ENCODE measurements around the gene HSD3B1.
"Not testable (repeated sequence)": the region's sequence is repeated elsewhere in the genome, so short reads cannot be mapped to it uniquely, and the experiment has no call there.

Gene HSD3B1

GRCh38 chr1:119488216-119488615 lies 18.8 kb upstream of the HSD3B1 start:
- H3K9me3 ChIP-seq (ENCODE audit: control insufficient read depth in 1 of 2, low read length in 2 of 2), result no peaks in the 10 kb centered on the region
- H3K36me3 ChIP-seq (ENCODE audit: control insufficient read depth in 1 of 2, insufficient read depth in 2 of 2, low read length in 2 of 2), result no peaks in the 10 kb centered on the region
- no peak overlapping the region for H3K4me3 ChIP-seq (ENCODE audit: low read depth in 1 of 2, low read length in 2 of 2)
- no peak overlapping the region for H3K27ac ChIP-seq (ENCODE audit: low read depth, low read length)
- H3K4me1 ChIP-seq (ENCODE audit: control insufficient read depth in 1 of 2, insufficient read depth in 2 of 2, low read length in 2 of 2), result no peaks in the 10 kb centered on the region
- H3K27me3 ChIP-seq (ENCODE audit: control insufficient read depth in 1 of 2, insufficient read depth in 2 of 2, low read length in 2 of 2), result no peaks in the 10 kb centered on the region
- no peak overlapping the region for H3K9ac ChIP-seq (ENCODE audit: low read depth in 1 of 2, low read length in 2 of 2)

GRCh38 chr1:119489201-119489600 lies 17.8 kb upstream of the HSD3B1 start:
- H3K4me3 ChIP-seq (ENCODE audit: low read depth in 1 of 2, low read length in 2 of 2), result no peak overlapping the region
- H3K27me3 ChIP-seq (ENCODE audit: control insufficient read depth in 1 of 2, insufficient read depth in 2 of 2, low read length in 2 of 2), result no peaks in the 10 kb centered on the region
- H3K27ac ChIP-seq (ENCODE audit: low read depth, low read length), result no peak overlapping the region
- no peaks in the 10 kb centered on the region for H3K4me1 ChIP-seq (ENCODE audit: control insufficient read depth in 1 of 2, insufficient read depth in 2 of 2, low read length in 2 of 2)
- H3K36me3 ChIP-seq (ENCODE audit: control insufficient read depth in 1 of 2, insufficient read depth in 2 of 2, low read length in 2 of 2), result no peaks in the 10 kb centered on the region
- no peaks in the 10 kb centered on the region for H3K9me3 ChIP-seq (ENCODE audit: control insufficient read depth in 1 of 2, low read length in 2 of 2)
- no peak overlapping the region for H3K9ac ChIP-seq (ENCODE audit: low read depth in 1 of 2, low read length in 2 of 2)

- H3K4me3 ChIP-seq (ENCODE audit: low read depth in 1 of 2, low read length in 2 of 2), result no peak overlapping the region
- H3K27me3 ChIP-seq (ENCODE audit: control insufficient read depth in 1 of 2, insufficient read depth in 2 of 2, low read length in 2 of 2), result no peaks in the 10 kb centered on the region
- no peak overlapping the region for H3K9ac ChIP-seq (ENCODE audit: low read depth in 1 of 2, low read length in 2 of 2)
- H3K9me3 ChIP-seq (ENCODE audit: control insufficient read depth in 1 of 2, low read length in 2 of 2), result no peaks in the 10 kb centered on the region
- H3K27ac ChIP-seq (ENCODE audit: low read depth, low read length), result no peak overlapping the region
- no peaks in the 10 kb centered on the region for H3K4me1 ChIP-seq (ENCODE audit: control insufficient read depth in 1 of 2, insufficient read depth in 2 of 2, low read length in 2 of 2)
- H3K36me3 ChIP-seq (ENCODE audit: control insufficient read depth in 1 of 2, insufficient read depth in 2 of 2, low read length in 2 of 2), result no peaks in the 10 kb centered on the region
These were observed 16.1 kb upstream of the HSD3B1 start for GRCh38 chr1:119490925-119491324.

- H3K9ac ChIP-seq (ENCODE audit: low read depth in 1 of 2, low read length in 2 of 2), result no peak overlapping the region
- no peaks in the 10 kb centered on the region for H3K9me3 ChIP-seq (ENCODE audit: control insufficient read depth in 1 of 2, low read length in 2 of 2)
- no peak overlapping the region for H3K4me3 ChIP-seq (ENCODE audit: low read depth in 1 of 2, low read length in 2 of 2)
- no peaks in the 10 kb centered on the region for H3K27me3 ChIP-seq (ENCODE audit: control insufficient read depth in 1 of 2, insufficient read depth in 2 of 2, low read length in 2 of 2)
- no peaks in the 10 kb centered on the region for H3K36me3 ChIP-seq (ENCODE audit: control insufficient read depth in 1 of 2, insufficient read depth in 2 of 2, low read length in 2 of 2)
- H3K4me1 ChIP-seq (ENCODE audit: control insufficient read depth in 1 of 2, insufficient read depth in 2 of 2, low read length in 2 of 2), result no peaks in the 10 kb centered on the region
- no peak overlapping the region for H3K27ac ChIP-seq (ENCODE audit: low read depth, low read length)
These were observed 14.2 kb upstream of the HSD3B1 start for GRCh38 chr1:119492763-119493162.

GRCh38 chr1:119504831-119505230 lies 2.2 kb upstream of the HSD3B1 start:
- H3K27me3 ChIP-seq (ENCODE audit: control insufficient read depth in 1 of 2, insufficient read depth in 2 of 2, low read length in 2 of 2), result no peaks in the 10 kb centered on the region
- H3K9me3 ChIP-seq (ENCODE audit: control insufficient read depth in 1 of 2, low read length in 2 of 2), result no peaks in the 10 kb centered on the region
- H3K9ac ChIP-seq (ENCODE audit: low read depth in 1 of 2, low read length in 2 of 2), result no peak overlapping the region
- H3K27ac ChIP-seq (ENCODE audit: low read depth, low read length), result no peak overlapping the region
- H3K36me3 ChIP-seq (ENCODE audit: control insufficient read depth in 1 of 2, insufficient read depth in 2 of 2, low read length in 2 of 2), result no peaks in the 10 kb centered on the region
- H3K4me1 ChIP-seq (ENCODE audit: control insufficient read depth in 1 of 2, insufficient read depth in 2 of 2, low read length in 2 of 2), result no peaks in the 10 kb centered on the region
- no peak overlapping the region for H3K4me3 ChIP-seq (ENCODE audit: low read depth in 1 of 2, low read length in 2 of 2)

- no peak overlapping the region for H3K4me3 ChIP-seq (ENCODE audit: low read depth in 1 of 2, low read length in 2 of 2)
- H3K9ac ChIP-seq (ENCODE audit: low read depth in 1 of 2, low read length in 2 of 2), result no peak overlapping the region
- H3K36me3 ChIP-seq (ENCODE audit: control insufficient read depth in 1 of 2, insufficient read depth in 2 of 2, low read length in 2 of 2), result no peaks in the 10 kb centered on the region
- no peaks in the 10 kb centered on the region for H3K9me3 ChIP-seq (ENCODE audit: control insufficient read depth in 1 of 2, low read length in 2 of 2)
- no peaks in the 10 kb centered on the region for H3K4me1 ChIP-seq (ENCODE audit: control insufficient read depth in 1 of 2, insufficient read depth in 2 of 2, low read length in 2 of 2)
- H3K27ac ChIP-seq (ENCODE audit: low read depth, low read length), result no peak overlapping the region
- H3K27me3 ChIP-seq (ENCODE audit: control insufficient read depth in 1 of 2, insufficient read depth in 2 of 2, low read length in 2 of 2), result no peaks in the 10 kb centered on the region
These were observed 3.0 kb downstream of the HSD3B1 start for GRCh38 chr1:119510046-119510445.

- Histone ChIP-seq H3K27ac (ENCODE audit: low read depth, low read length) (no peak overlapping the region), H3K9ac (ENCODE audit: low read depth in 1 of 2, low read length in 2 of 2) (no peak overlapping the region), H3K4me1 (ENCODE audit: control insufficient read depth in 1 of 2, insufficient read depth in 2 of 2, low read length in 2 of 2) (no peaks in the 10 kb centered on the region), H3K27me3 (ENCODE audit: control insufficient read depth in 1 of 2, insufficient read depth in 2 of 2, low read length in 2 of 2) (no peaks in the 10 kb centered on the region), H3K4me3 (ENCODE audit: low read depth in 1 of 2, low read length in 2 of 2) (no peak overlapping the region), H3K36me3 (ENCODE audit: control insufficient read depth in 1 of 2, insufficient read depth in 2 of 2, low read length in 2 of 2) (no peaks in the 10 kb centered on the region), H3K9me3 (ENCODE audit: control insufficient read depth in 1 of 2, low read length in 2 of 2) (no peaks in the 10 kb centered on the region)
These were observed 8.2 kb downstream of the HSD3B1 start for GRCh38 chr1:119515221-119515620.

GRCh38 chr1:119516247-119516646 lies 9.2 kb downstream of the HSD3B1 start:
- no peaks in the 10 kb centered on the region for H3K4me1 ChIP-seq (ENCODE audit: control insufficient read depth in 1 of 2, insufficient read depth in 2 of 2, low read length in 2 of 2)
- no peak overlapping the region for H3K27ac ChIP-seq (ENCODE audit: low read depth, low read length)
- H3K27me3 ChIP-seq (ENCODE audit: control insufficient read depth in 1 of 2, insufficient read depth in 2 of 2, low read length in 2 of 2), result no peaks in the 10 kb centered on the region
- H3K9ac ChIP-seq (ENCODE audit: low read depth in 1 of 2, low read length in 2 of 2), result no peak overlapping the region
- no peaks in the 10 kb centered on the region for H3K9me3 ChIP-seq (ENCODE audit: control insufficient read depth in 1 of 2, low read length in 2 of 2)
- H3K36me3 ChIP-seq (ENCODE audit: control insufficient read depth in 1 of 2, insufficient read depth in 2 of 2, low read length in 2 of 2), result no peaks in the 10 kb centered on the region
- H3K4me3 ChIP-seq (ENCODE audit: low read depth in 1 of 2, low read length in 2 of 2), result no peak overlapping the region

- Histone ChIP-seq H3K4me3 (ENCODE audit: low read depth in 1 of 2, low read length in 2 of 2) (no peak overlapping the region), H3K36me3 (ENCODE audit: control insufficient read depth in 1 of 2, insufficient read depth in 2 of 2, low read length in 2 of 2) (no peaks in the 10 kb centered on the region), H3K9me3 (ENCODE audit: control insufficient read depth in 1 of 2, low read length in 2 of 2) (no peaks in the 10 kb centered on the region), H3K4me1 (ENCODE audit: control insufficient read depth in 1 of 2, insufficient read depth in 2 of 2, low read length in 2 of 2) (no peaks in the 10 kb centered on the region), H3K27ac (ENCODE audit: low read depth, low read length) (no peak overlapping the region), H3K9ac (ENCODE audit: low read depth in 1 of 2, low read length in 2 of 2) (no peak overlapping the region), H3K27me3 (ENCODE audit: control insufficient read depth in 1 of 2, insufficient read depth in 2 of 2, low read length in 2 of 2) (no peaks in the 10 kb centered on the region)
These were observed 9.7 kb downstream of the HSD3B1 start for GRCh38 chr1:119516680-119517079.

- H3K4me1 ChIP-seq (ENCODE audit: control insufficient read depth in 1 of 2, insufficient read depth in 2 of 2, low read length in 2 of 2); H3K27ac ChIP-seq (ENCODE audit: low read depth, low read length); H3K9ac ChIP-seq (ENCODE audit: low read depth in 1 of 2, low read length in 2 of 2): not testable (repeated sequence)
These were observed 10.7 kb downstream of the HSD3B1 start for GRCh38 chr1:119517667-119518066.

GRCh38 chr1:119531606-119532323 lies 24.8 kb downstream of the HSD3B1 start:
- no peaks in the 10 kb centered on the region for H3K36me3 ChIP-seq (ENCODE audit: control insufficient read depth in 1 of 2, insufficient read depth in 2 of 2, low read length in 2 of 2)
- H3K9ac ChIP-seq (ENCODE audit: low read depth in 1 of 2, low read length in 2 of 2), result no peak overlapping the region
- H3K27me3 ChIP-seq (ENCODE audit: control insufficient read depth in 1 of 2, insufficient read depth in 2 of 2, low read length in 2 of 2), result no peaks in the 10 kb centered on the region
- no peaks in the 10 kb centered on the region for H3K4me1 ChIP-seq (ENCODE audit: control insufficient read depth in 1 of 2, insufficient read depth in 2 of 2, low read length in 2 of 2)
- H3K4me3 ChIP-seq (ENCODE audit: low read depth in 1 of 2, low read length in 2 of 2), result no peak overlapping the region
- H3K27ac ChIP-seq (ENCODE audit: low read depth, low read length), result no peak overlapping the region
- no peaks in the 10 kb centered on the region for H3K9me3 ChIP-seq (ENCODE audit: control insufficient read depth in 1 of 2, low read length in 2 of 2)

More at GRCh38 chr1:119517667-119518066, 10.7 kb downstream of the HSD3B1 start:
- not testable (repeated sequence) for H3K9me3 ChIP-seq (ENCODE audit: control insufficient read depth in 1 of 2, low read length in 2 of 2); H3K4me3 ChIP-seq (ENCODE audit: low read depth in 1 of 2, low read length in 2 of 2); H3K36me3 ChIP-seq (ENCODE audit: control insufficient read depth in 1 of 2, insufficient read depth in 2 of 2, low read length in 2 of 2); H3K27me3 ChIP-seq (ENCODE audit: control insufficient read depth in 1 of 2, insufficient read depth in 2 of 2, low read length in 2 of 2)
